Astrocyte (in vitro differentiated cells and primary cell): Measurements from ENCODE around the gene ARL5A.

Experiments used
- EZH2 ChIP-seq: IDR thresholded peaks from 2 replicates; pipeline ENCODE4 v1.6.1; 2012; ENCODE audit warnings: mild to moderate bottlenecking, low read length, inconsistent platforms; ENCODE audit not compliant: insufficient read depth
- TF ChIP-seq, protein P1 (sequence below): IDR thresholded peaks from 2 replicates; pipeline ENCODE4 v1.5.1; 2011; ENCODE audit warnings: low read depth, mild to moderate bottlenecking, inconsistent platforms, low read length, moderate library complexity; ENCODE audit not compliant: insufficient read depth

DNA sequence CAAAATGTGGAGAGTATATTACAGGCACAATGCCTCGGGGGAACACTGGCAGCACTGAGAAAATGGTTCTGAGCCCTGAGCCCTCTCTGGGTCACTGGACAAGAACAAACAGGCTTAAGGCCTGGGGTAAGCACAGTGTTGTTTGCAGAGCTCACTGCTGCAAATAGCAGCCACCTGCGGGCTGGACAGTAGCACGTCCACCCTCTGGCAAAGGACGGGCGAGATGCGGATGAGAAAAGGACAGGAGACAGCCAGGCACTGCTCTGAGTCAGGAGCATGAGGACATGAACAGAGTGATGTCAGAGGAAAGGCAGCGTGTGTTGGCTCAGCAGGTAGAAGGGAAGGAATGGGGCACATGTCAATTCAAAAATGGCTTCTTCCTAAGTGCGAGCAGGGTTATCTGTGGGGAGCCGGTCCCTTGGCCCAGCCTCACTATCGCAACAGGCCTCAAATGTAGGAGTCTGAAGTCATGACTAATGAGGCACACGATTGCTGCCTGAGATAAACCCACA is 68.0 kb downstream of the ARL5A start:
- TF ChIP-seq, protein P1, sequence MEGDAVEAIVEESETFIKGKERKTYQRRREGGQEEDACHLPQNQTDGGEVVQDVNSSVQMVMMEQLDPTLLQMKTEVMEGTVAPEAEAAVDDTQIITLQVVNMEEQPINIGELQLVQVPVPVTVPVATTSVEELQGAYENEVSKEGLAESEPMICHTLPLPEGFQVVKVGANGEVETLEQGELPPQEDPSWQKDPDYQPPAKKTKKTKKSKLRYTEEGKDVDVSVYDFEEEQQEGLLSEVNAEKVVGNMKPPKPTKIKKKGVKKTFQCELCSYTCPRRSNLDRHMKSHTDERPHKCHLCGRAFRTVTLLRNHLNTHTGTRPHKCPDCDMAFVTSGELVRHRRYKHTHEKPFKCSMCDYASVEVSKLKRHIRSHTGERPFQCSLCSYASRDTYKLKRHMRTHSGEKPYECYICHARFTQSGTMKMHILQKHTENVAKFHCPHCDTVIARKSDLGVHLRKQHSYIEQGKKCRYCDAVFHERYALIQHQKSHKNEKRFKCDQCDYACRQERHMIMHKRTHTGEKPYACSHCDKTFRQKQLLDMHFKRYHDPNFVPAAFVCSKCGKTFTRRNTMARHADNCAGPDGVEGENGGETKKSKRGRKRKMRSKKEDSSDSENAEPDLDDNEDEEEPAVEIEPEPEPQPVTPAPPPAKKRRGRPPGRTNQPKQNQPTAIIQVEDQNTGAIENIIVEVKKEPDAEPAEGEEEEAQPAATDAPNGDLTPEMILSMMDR = no peak
- TF ChIP-seq EZH2 = no peak
